NOMO-1 treated with dmso at 0.1 percent for 144 hours (cell line): Measurements from ENCODE around the gene TNPO2.
"Not testable (repeated sequence)": the region's sequence is repeated elsewhere in the genome, so short reads cannot be mapped to it uniquely, and the experiment has no call there.

ENCODE experiments used
- DNase-seq: peaks from one replicate; lab custom pipeline; 2025; ENCODE audit not compliant: unreplicated experiment; lab: John Stamatoyannopoulos, UW

TNPO2 gene

GRCh38 chr19:12678039-12678438 lies 45.7 kb downstream of the TNPO2 start:
- DNase-seq = not testable (repeated sequence)

- no peak for DNase-seq
These were observed 46.8 kb downstream of the TNPO2 start for GRCh38 chr19:12676928-12677327.

- DNase-seq = peak; percentile 16
These were observed 47.3 kb downstream of the TNPO2 start for GRCh38 chr19:12676384-12676792.

GRCh38 chr19:12675940-12676339 lies 47.8 kb downstream of the TNPO2 start:
- DNase-seq = no peak

GRCh38 chr19:12675399-12675798 lies 48.3 kb downstream of the TNPO2 start:
- DNase-seq = no peak

GRCh38 chr19:12672744-12673143 lies 51.0 kb downstream of the TNPO2 start:
- no peak for DNase-seq

GRCh38 chr19:12670159-12670928 lies 53.4 kb downstream of the TNPO2 start:
- DNase-seq = no peak

GRCh38 chr19:12669270-12670158 lies 54.2 kb downstream of the TNPO2 start:
- peak; percentile 77 for DNase-seq

- DNase-seq = no peak
These were observed 54.8 kb downstream of the TNPO2 start for GRCh38 chr19:12668932-12669269.

GRCh38 chr19:12668346-12668745 lies 55.4 kb downstream of the TNPO2 start:
- no peak for DNase-seq

GRCh38 chr19:12667731-12668302 lies 55.9 kb downstream of the TNPO2 start:
- DNase-seq = no peak

GRCh38 chr19:12666265-12667048 lies 57.3 kb downstream of the TNPO2 start, which contains the start of the genes MAN2B1 and WDR83:
Gene MAN2B1 (minus strand): TSS chr19:12666742. CDS start chr19:12666701, 41 bp downstream.
Gene WDR83 (plus strand): TSS chr19:12666807. CDS start chr19:12669791, 2,984 bp downstream.
- peak; percentile 46 for DNase-seq

- no peak for DNase-seq
These were observed 58.0 kb downstream of the TNPO2 start for GRCh38 chr19:12665671-12666264.

- DNase-seq = peak; percentile 89
These were observed 58.5 kb downstream of the TNPO2 start for GRCh38 chr19:12665281-12665573.

GRCh38 chr19:12664406-12665280 lies 59.1 kb downstream of the TNPO2 start:
- DNase-seq = no peak

- no peak for DNase-seq
These were observed 62.8 kb downstream of the TNPO2 start for GRCh38 chr19:12660980-12661379.

- no peak for DNase-seq
These were observed 65.8 kb downstream of the TNPO2 start for GRCh38 chr19:12657966-12658365.

- DNase-seq = no peak
These were observed 66.7 kb downstream of the TNPO2 start for GRCh38 chr19:12656899-12657571.

GRCh38 chr19:12655546-12655945 lies 68.2 kb downstream of the TNPO2 start:
- no peak for DNase-seq
